GM12878 (cell line): ENCODE results near the gene ERCC1. TPM values are rescaled to one million over a fixed set of nuclear protein-coding genes. Genes with fewer than 3 reads are reported as not detected.
A peak's percentile ranks its signal among the peaks of the same experiment; 100 is the strongest.

Experiments used
- BCL11A ChIP-seq: IDR thresholded peaks from 2 replicates; pipeline ENCODE4 v1.6.1; 2011; ENCODE audit warnings: low read depth, low read length
- BHLHE40 ChIP-seq, 2 experiments: fragments of 450-650 bp in 1 of 2; IDR thresholded peaks; 2 replicates each; pipeline ENCODE4 v1.6.1; 2011 to 2017; ENCODE audit warnings: low read depth in 2 of 2, borderline replicate concordance in 1 of 2, improper control_type of control experiment in 1 of 2, low read length in 1 of 2, mild to moderate bottlenecking in 1 of 2
- E2F8 ChIP-seq: fragments of 450-650 bp; IDR thresholded peaks from 2 replicates; pipeline ENCODE4 v1.6.1; 2018; ENCODE audit warnings: mild to moderate bottlenecking, low read depth, moderate library complexity; ENCODE audit not compliant: partially characterized antibody
- ESRRA ChIP-seq: IDR thresholded peaks from 2 replicates; pipeline ENCODE4 v1.6.1; 2012; ENCODE audit warnings: mild to moderate bottlenecking, low read length, improper control_type of control experiment
- KAT2A ChIP-seq: conservative IDR thresholded peaks from 2 replicates; pipeline ENCODE4 v1.6.1; 2011; ENCODE audit warnings: low read depth, low read length; ENCODE audit not compliant: control insufficient read depth
- NBN ChIP-seq: fragments of 450-650 bp; IDR thresholded peaks from 2 replicates; pipeline ENCODE4 v1.6.1; 2016
- NKRF ChIP-seq: fragments of 450-650 bp; conservative IDR thresholded peaks from 2 replicates; pipeline ENCODE4 v1.6.1; 2017; ENCODE audit warnings: mild to moderate bottlenecking, moderate library complexity
- RB1 ChIP-seq: fragments of 450-650 bp; formaldehyde crosslinking; IDR thresholded peaks from 2 replicates; pipeline ENCODE4 v1.6.1; 2017; ENCODE audit warnings: mild to moderate bottlenecking, borderline replicate concordance
- RFX5 ChIP-seq: IDR thresholded peaks from 2 replicates; pipeline ENCODE4 v1.6.1; 2011; ENCODE audit warnings: low read depth, low read length, improper control_type of control experiment
- SMC3 ChIP-seq: IDR thresholded peaks from 2 replicates; pipeline ENCODE4 v1.6.1; 2011; ENCODE audit warnings: low read length, improper control_type of control experiment, borderline replicate concordance
- STAT3 ChIP-seq: IDR thresholded peaks from 2 replicates; pipeline ENCODE4 v1.6.1; 2011; ENCODE audit warnings: low read depth, low read length, improper control_type of control experiment
- ZNF274 ChIP-seq: IDR thresholded peaks from one replicate; pipeline ENCODE4 v1.8.0; 2011; ENCODE audit not compliant: insufficient read length, insufficient read depth
- polyA plus RNA-seq, 11 experiments: library from polyadenylated mRNA; depleted of rRNA in 4 of 11; unstranded in 6 of 11; stranded (reverse) in 5 of 11; fragments of >200 nt; fragmentation: Nextera tagmentation in 4 of 11; fragmentation: Illumina TruSeq in 1 of 11; extraction: Ambion mirVana in 4 of 11; extraction: Trizol in 1 of 11; gene quantifications; 1 replicate in 1 of 11; 2 replicates in 10 of 11; pipeline versions ENCODE4 v1.2.1 to v1.2.3, GENCODE V29; 2011 to 2016; ENCODE audit warnings: inconsistent platforms in 2 of 11, missing spikeins in 2 of 11, low read depth in 1 of 11
- total RNA-seq, 4 experiments: library from RNA; depleted of rRNA in 3 of 4; stranded (reverse); fragments of >200 nt in 3 of 4; fragmentation: Illumina TruSeq in 1 of 4; extraction: Trizol in 1 of 4; gene quantifications; 2 replicates each; pipeline versions ENCODE4 v1.2.1 to v1.2.3, GENCODE V29; 2013 to 2021
- TF ChIP-seq, protein P1 (sequence below): IDR thresholded peaks from 2 replicates; pipeline ENCODE4 v1.6.1; 2011; ENCODE audit warnings: borderline replicate concordance, low read depth, mild to moderate bottlenecking, moderate library complexity, mixed read lengths, low read length; ENCODE audit not compliant: insufficient read depth; ENCODE audit errors: extremely low read length
- TF ChIP-seq, protein P2 (sequence below): fragments of 450-650 bp; IDR thresholded peaks from 2 replicates; pipeline ENCODE4 v1.6.1; 2017; ENCODE audit warnings: low read depth, mild to moderate bottlenecking, moderate library complexity
- TF ChIP-seq, protein P3 (sequence below): fragments of 450-650 bp; IDR thresholded peaks from 2 replicates; pipeline ENCODE4 v1.6.1; 2014; ENCODE audit warnings: mild to moderate bottlenecking
- TF ChIP-seq, protein P4 (sequence below): fragments of 150-350 bp; IDR thresholded peaks from 2 replicates; pipeline ENCODE4 v1.6.1; 2016; ENCODE audit warnings: low read depth, low read length

Gene ERCC1
- total and polyA plus RNA-seq, 10 of the 15 experiments (the other 5 are each of a cell fraction or from before 2014, with no cell fraction given) = 14.7 to 104 (median 61.1) TPM

DNA sequence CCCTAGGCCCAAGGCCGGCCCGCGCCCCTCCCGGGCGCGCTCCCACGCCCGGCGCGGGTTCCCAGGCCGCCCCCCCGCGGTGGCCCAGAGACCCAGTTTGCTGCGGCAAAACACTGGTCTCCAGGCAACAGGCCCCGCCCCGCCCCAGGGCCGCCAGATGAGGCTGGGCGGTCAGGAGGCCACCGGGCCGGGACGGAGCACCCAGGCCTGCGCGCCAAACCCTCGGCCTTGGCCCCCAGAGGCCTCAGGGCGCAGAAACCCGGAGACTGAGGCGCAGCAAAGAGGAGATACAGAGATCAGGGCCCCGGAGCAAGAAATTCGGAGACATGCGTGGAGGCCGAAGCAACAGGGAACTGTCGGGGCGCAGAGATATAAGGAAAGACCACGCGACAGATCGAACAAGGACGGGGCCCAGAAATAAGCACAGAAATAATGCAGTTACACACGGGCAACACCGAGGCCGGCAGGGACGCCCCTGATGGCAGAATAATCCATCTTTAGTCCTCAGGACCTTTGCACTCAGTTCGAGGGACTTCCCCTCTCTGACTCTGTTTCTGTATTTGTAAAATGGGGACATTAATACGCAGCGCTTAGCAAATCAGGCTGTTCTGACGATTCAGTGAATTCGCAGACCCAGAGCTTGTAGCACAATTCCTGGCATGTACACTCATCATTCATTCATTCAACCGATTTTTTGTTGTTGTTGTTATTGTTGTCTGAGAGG, 20.8 kb upstream of the ERCC1 start (continued):
- TF ChIP-seq, protein P1, sequence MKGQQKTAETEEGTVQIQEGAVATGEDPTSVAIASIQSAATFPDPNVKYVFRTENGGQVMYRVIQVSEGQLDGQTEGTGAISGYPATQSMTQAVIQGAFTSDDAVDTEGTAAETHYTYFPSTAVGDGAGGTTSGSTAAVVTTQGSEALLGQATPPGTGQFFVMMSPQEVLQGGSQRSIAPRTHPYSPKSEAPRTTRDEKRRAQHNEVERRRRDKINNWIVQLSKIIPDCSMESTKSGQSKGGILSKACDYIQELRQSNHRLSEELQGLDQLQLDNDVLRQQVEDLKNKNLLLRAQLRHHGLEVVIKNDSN = no peak
- no peak for TF ChIP-seq E2F8
- TF ChIP-seq NKRF = no peak
- peak in 1 of 2 experiments; percentile 44; a peak in 1 of 4 replicates for TF ChIP-seq BHLHE40 (IDR thresholded peaks at IDR 0.05; ENCODE audit: borderline replicate concordance in 1 of 2, low read depth in 2 of 2, low read length in 1 of 2)
- 0 out of 2 replicates have a peak, but pooled peaks have one; percentile 45 for TF ChIP-seq NBN
- no peak for TF ChIP-seq BCL11A
- TF ChIP-seq, protein P2, sequence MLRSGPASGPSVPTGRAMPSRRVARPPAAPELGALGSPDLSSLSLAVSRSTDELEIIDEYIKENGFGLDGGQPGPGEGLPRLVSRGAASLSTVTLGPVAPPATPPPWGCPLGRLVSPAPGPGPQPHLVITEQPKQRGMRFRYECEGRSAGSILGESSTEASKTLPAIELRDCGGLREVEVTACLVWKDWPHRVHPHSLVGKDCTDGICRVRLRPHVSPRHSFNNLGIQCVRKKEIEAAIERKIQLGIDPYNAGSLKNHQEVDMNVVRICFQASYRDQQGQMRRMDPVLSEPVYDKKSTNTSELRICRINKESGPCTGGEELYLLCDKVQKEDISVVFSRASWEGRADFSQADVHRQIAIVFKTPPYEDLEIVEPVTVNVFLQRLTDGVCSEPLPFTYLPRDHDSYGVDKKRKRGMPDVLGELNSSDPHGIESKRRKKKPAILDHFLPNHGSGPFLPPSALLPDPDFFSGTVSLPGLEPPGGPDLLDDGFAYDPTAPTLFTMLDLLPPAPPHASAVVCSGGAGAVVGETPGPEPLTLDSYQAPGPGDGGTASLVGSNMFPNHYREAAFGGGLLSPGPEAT = no peak
- no peak for TF ChIP-seq SMC3
- TF ChIP-seq, protein P3, sequence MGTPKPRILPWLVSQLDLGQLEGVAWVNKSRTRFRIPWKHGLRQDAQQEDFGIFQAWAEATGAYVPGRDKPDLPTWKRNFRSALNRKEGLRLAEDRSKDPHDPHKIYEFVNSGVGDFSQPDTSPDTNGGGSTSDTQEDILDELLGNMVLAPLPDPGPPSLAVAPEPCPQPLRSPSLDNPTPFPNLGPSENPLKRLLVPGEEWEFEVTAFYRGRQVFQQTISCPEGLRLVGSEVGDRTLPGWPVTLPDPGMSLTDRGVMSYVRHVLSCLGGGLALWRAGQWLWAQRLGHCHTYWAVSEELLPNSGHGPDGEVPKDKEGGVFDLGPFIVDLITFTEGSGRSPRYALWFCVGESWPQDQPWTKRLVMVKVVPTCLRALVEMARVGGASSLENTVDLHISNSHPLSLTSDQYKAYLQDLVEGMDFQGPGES = no peak
- peak; percentile 59; the same call in 1 of the 2 replicates for TF ChIP-seq RB1
- no peak for TF ChIP-seq ESRRA
- TF ChIP-seq RFX5 = no peak
- TF ChIP-seq ZNF274 = no peak
- TF ChIP-seq, protein P4, sequence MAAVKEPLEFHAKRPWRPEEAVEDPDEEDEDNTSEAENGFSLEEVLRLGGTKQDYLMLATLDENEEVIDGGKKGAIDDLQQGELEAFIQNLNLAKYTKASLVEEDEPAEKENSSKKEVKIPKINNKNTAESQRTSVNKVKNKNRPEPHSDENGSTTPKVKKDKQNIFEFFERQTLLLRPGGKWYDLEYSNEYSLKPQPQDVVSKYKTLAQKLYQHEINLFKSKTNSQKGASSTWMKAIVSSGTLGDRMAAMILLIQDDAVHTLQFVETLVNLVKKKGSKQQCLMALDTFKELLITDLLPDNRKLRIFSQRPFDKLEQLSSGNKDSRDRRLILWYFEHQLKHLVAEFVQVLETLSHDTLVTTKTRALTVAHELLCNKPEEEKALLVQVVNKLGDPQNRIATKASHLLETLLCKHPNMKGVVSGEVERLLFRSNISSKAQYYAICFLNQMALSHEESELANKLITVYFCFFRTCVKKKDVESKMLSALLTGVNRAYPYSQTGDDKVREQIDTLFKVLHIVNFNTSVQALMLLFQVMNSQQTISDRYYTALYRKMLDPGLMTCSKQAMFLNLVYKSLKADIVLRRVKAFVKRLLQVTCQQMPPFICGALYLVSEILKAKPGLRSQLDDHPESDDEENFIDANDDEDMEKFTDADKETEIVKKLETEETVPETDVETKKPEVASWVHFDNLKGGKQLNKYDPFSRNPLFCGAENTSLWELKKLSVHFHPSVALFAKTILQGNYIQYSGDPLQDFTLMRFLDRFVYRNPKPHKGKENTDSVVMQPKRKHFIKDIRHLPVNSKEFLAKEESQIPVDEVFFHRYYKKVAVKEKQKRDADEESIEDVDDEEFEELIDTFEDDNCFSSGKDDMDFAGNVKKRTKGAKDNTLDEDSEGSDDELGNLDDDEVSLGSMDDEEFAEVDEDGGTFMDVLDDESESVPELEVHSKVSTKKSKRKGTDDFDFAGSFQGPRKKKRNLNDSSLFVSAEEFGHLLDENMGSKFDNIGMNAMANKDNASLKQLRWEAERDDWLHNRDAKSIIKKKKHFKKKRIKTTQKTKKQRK = no peak
- no peak for TF ChIP-seq KAT2A
- no peak for TF ChIP-seq STAT3
